ENCODE results near the gene WFDC11.
"Not testable (repeated sequence)": the region's sequence is repeated elsewhere in the genome, so short reads cannot be mapped to it uniquely, and the experiment has no call there.

The WFDC11 gene

GRCh38 chr20:45670139-45670538 is at the start of gene WFDC11:
Gene WFDC11, minus strand, starts transcription at chr20:45670239. Its CDS starts 19,639 bp downstream, at chr20:45650600.
- DNase-seq (ENCODE audit: low read depth in 2 of 2): no peak
- no peak within 1 kb of the TSS for H3K4me3 ChIP-seq (replicated peaks in 1 of 2; ENCODE audit: low read depth in 2 of 2, low read length in 2 of 2)
- no peak for TF ChIP-seq CTCF (IDR thresholded peaks at IDR 0.05; ENCODE audit: low read depth, low read length)

GRCh38 chr20:45716141-45716688 is 46.2 kb upstream of the WFDC11 start:
- H3K4me3 ChIP-seq (replicated peaks in 1 of 2; ENCODE audit: low read depth in 2 of 2, low read length in 2 of 2); DNase-seq (ENCODE audit: low read depth in 2 of 2): not testable (repeated sequence)

- TF ChIP-seq CTCF (IDR thresholded peaks at IDR 0.05; ENCODE audit: low read depth, low read length): no peak
- H3K4me3 ChIP-seq (replicated peaks in 1 of 2; ENCODE audit: low read depth in 2 of 2, low read length in 2 of 2): no peak within 1 kb of the TSS
- DNase-seq (ENCODE audit: low read depth in 2 of 2): no peak
Observed at GRCh38 chr20:45704969-45705637, 35.1 kb upstream of the WFDC11 start, which contains the start of gene WFDC10B. Gene WFDC10B, minus strand, starts transcription at chr20:45705019. Its CDS starts 19,027 bp downstream, at chr20:45685992.

GRCh38 chr20:45701873-45702272 is 31.8 kb upstream of the WFDC11 start, which contains the start of gene WFDC13:
Gene WFDC13, plus strand, starts transcription at chr20:45702038. Its CDS starts 86 bp downstream, at chr20:45702124.
- TF ChIP-seq CTCF (IDR thresholded peaks at IDR 0.05; ENCODE audit: low read depth, low read length): no peak
- no peak within 1 kb of the TSS for H3K4me3 ChIP-seq (replicated peaks in 1 of 2; ENCODE audit: low read depth in 2 of 2, low read length in 2 of 2)

GRCh38 chr20:45701104-45701503 is 31.1 kb upstream of the WFDC11 start:
- no peak for TF ChIP-seq CTCF (IDR thresholded peaks at IDR 0.05; ENCODE audit: low read depth, low read length)
- no peak overlapping the region for H3K4me3 ChIP-seq (replicated peaks in 1 of 2; ENCODE audit: low read depth in 2 of 2, low read length in 2 of 2)
- no peak for DNase-seq (ENCODE audit: low read depth in 2 of 2)

More at GRCh38 chr20:45701873-45702272, 31.8 kb upstream of the WFDC11 start, which contains the start of gene WFDC13:
- no peak for DNase-seq (ENCODE audit: low read depth in 2 of 2)

GRCh38 chr20:45695496-45695895 is 25.5 kb upstream of the WFDC11 start:
- no peak overlapping the region for H3K4me3 ChIP-seq (replicated peaks in 1 of 2; ENCODE audit: low read depth in 2 of 2, low read length in 2 of 2)
- TF ChIP-seq CTCF (IDR thresholded peaks at IDR 0.05; ENCODE audit: low read depth, low read length): no peak
- DNase-seq (ENCODE audit: low read depth in 2 of 2): no peak

- not testable (repeated sequence) for DNase-seq (ENCODE audit: low read depth in 2 of 2); H3K4me3 ChIP-seq (replicated peaks in 1 of 2; ENCODE audit: low read depth in 2 of 2, low read length in 2 of 2)
Observed at GRCh38 chr20:45693346-45693745, 23.3 kb upstream of the WFDC11 start.

All from cardiac fibroblast (primary cell).